ENCODE measurements around the gene TTLL5. TPM values are rescaled to one million over a fixed set of nuclear protein-coding genes. Genes with fewer than 3 reads are reported as not detected.

TTLL5 gene
- polyA plus RNA-seq, 3 donors: 4.2 to 7.2 (median 4.7) TPM

DNA sequence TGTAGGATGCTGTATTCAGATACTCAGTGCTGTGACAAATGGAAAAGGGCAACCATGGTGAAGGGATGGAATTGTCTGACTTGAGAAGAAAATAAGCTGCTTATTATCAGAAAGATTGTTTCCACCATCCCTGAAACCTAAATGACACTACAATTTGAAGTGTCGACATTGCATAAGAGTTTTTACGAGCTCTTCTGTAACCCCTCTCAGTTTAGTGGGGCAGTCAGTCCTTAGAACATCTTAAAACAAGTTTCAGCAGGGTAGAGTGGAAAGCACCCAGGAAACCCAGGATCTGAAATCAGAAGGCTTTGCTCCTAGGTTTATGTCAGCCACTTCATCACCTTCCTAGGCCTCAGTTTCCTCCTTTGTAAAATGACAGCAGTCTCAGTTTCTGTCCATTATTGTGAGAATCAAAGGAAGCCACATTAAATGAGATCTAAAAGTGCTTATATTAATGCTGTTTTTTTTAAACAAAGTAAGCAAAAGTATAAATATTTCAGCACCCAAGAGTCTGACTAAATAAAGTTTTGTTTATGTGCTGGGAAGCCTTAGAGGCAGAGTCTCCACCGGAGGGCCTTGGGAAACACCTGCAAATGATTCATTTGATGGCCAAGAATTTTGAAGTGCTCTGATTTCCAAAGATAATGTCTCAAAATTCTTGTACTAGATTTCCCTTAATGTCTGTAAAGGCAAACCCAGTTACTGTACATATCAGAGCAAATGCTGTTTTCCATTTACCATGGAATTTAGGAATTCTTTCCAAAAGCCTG lies 326.3 kb downstream of the TTLL5 start:
- no peaks in the 10 kb centered on the region for H4K20me1 ChIP-seq (ENCODE audit: insufficient read depth, low read length)
- H3K4me1 ChIP-seq (ENCODE audit: control insufficient read depth in 1 of 2, insufficient read depth in 2 of 2, low read length in 2 of 2): peaks cover 14 to 17% of the 10 kb centered on the region in 2 donors
- no peak overlapping the region for H2AFZ ChIP-seq (ENCODE audit: insufficient read depth, low read depth, low read length, poor library complexity, severe bottlenecking)
- H3K4me2 ChIP-seq (replicated peaks; ENCODE audit: extremely low read depth, low read length, poor library complexity, severe bottlenecking): no peak overlapping the region
- Mint-ChIP-seq H3K9me3 (peaks cover 0 to 2% (median 0%) of the 10 kb centered on the region in 7 donors), H3K36me3 (peaks cover 0 to 2% of the 10 kb centered on the region in 2 donors), H3K27ac (no peak overlapping the region), H3K4me3 (no peak overlapping the region), H3K27me3 (ENCODE audit: low read depth in 3 of 3) (peaks cover 12 to 16% (median 16%) of the 10 kb centered on the region in 3 donors), H3K4me1 (peaks cover 14% of the 10 kb centered on the region)
- intact Hi-C loops (cut with micrococcal nuclease): loop anchor here in 1 of 2 donors (10.0 kb wide), 1 partner anchor 413 kb away; the partner anchor contains the start of gene FLVCR2
- H3K79me2 ChIP-seq (ENCODE audit: insufficient read depth, low read length): no peaks in the 10 kb centered on the region
- TF ChIP-seq CTCF (IDR thresholded peaks at IDR 0.05): no peak
- no peak overlapping the region for H3K9ac ChIP-seq (ENCODE audit: insufficient read depth, low read length, poor library complexity, severe bottlenecking)
- no peak for DNase-seq
- H3K27ac ChIP-seq (ENCODE audit: low read depth in 1 of 2, low read length in 2 of 2): no peak overlapping the region
- peaks cover 0 to 11% of the 10 kb centered on the region in 2 donors for H3K27me3 ChIP-seq (ENCODE audit: control insufficient read depth in 2 of 2, insufficient read depth in 2 of 2, low read length in 2 of 2)
- H3K36me3 ChIP-seq (replicated peaks in 1 of 2; ENCODE audit: control insufficient read depth in 1 of 2, insufficient read depth in 2 of 2, low read length in 2 of 2): no peaks in the 10 kb centered on the region
- H3K4me3 ChIP-seq (replicated peaks in 1 of 3; ENCODE audit: low read depth in 2 of 3, low read length in 3 of 3): no peak overlapping the region
- WGBS (ENCODE audit: insufficient coverage): no CpG with 5 or more reads among the region's 3 CpGs
- no peaks in the 10 kb centered on the region for H3K9me3 ChIP-seq (replicated peaks in 1 of 2; ENCODE audit: control insufficient read depth in 1 of 2, insufficient read depth in 1 of 2, low read length in 2 of 2)

DNA sequence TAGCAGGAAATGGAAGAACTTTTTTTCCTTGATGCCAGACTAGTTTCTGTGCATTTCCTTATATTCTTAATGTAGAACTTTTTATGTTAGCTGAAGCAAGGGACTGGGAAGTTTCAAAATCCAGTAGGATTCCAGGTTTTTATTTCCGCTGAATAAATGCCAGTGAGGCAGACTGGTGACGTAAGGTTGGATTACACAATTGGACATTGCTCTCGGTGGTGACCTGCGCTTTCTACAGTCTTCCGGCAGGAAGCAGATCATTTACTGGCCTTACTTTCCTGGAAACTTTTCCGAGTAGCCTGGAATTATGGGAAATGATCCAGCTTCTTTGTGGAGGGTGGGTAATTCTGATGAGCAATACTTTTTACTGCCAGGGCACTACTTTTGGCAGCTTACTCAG lies 328.1 kb downstream of the TTLL5 start:
- Histone ChIP-seq H3K79me2 (ENCODE audit: insufficient read depth, low read length) (no peaks in the 10 kb centered on the region), H3K4me2 (replicated peaks; ENCODE audit: extremely low read depth, low read length, poor library complexity, severe bottlenecking) (no peak overlapping the region), H3K27me3 (ENCODE audit: control insufficient read depth in 2 of 2, insufficient read depth in 2 of 2, low read length in 2 of 2) (no peaks in the 10 kb centered on the region), H3K36me3 (replicated peaks in 1 of 2; ENCODE audit: control insufficient read depth in 1 of 2, insufficient read depth in 2 of 2, low read length in 2 of 2) (no peaks in the 10 kb centered on the region), H3K27ac (ENCODE audit: low read depth in 1 of 2, low read length in 2 of 2) (no peak overlapping the region), H3K9ac (ENCODE audit: insufficient read depth, low read length, poor library complexity, severe bottlenecking) (no peak overlapping the region), H4K20me1 (ENCODE audit: insufficient read depth, low read length) (no peaks in the 10 kb centered on the region), H3K4me1 (ENCODE audit: control insufficient read depth in 1 of 2, insufficient read depth in 2 of 2, low read length in 2 of 2) (peaks cover 10 to 12% of the 10 kb centered on the region in 2 donors), H2AFZ (ENCODE audit: insufficient read depth, low read depth, low read length, poor library complexity, severe bottlenecking) (no peak overlapping the region), H3K9me3 (replicated peaks in 1 of 2; ENCODE audit: control insufficient read depth in 1 of 2, insufficient read depth in 1 of 2, low read length in 2 of 2) (no peaks in the 10 kb centered on the region), H3K4me3 (replicated peaks in 1 of 3; ENCODE audit: low read depth in 2 of 3, low read length in 3 of 3) (no peak overlapping the region)
- Mint-ChIP-seq H3K27ac (no peak overlapping the region), H3K27me3 (ENCODE audit: low read depth in 3 of 3) (peaks cover 2 to 5% (median 2%) of the 10 kb centered on the region in 3 donors), H3K9me3 (no peaks in the 10 kb centered on the region), H3K4me3 (no peak overlapping the region), H3K4me1 (peaks cover 10% of the 10 kb centered on the region), H3K36me3 (peaks cover 0 to 2% of the 10 kb centered on the region in 2 donors)
- DNase-seq: no peak
- 65% methylated on average over 2 of the region's 6 CpGs for WGBS (ENCODE audit: insufficient coverage)
- no peak for TF ChIP-seq CTCF (IDR thresholded peaks at IDR 0.05)
- intact Hi-C loops (cut with micrococcal nuclease): loop anchor here in 1 of 2 donors (10.0 kb wide), 1 partner anchor 414 kb away; the partner anchor contains the start of gene FLVCR2

All from CD14-positive monocyte (primary cell).